H9 (cell line): ENCODE data around the gene HAL. TPM values are rescaled to one million over a fixed set of nuclear protein-coding genes. Genes with fewer than 3 reads are reported as not detected.

Source experiments
- DNase-seq: peaks from one replicate; pipeline ENCODE4 v3.0.0-alpha.2; 2017
- H2AFZ ChIP-seq: one replicate; pipeline ENCODE4 v1.6.1; 2013; ENCODE audit warnings: mild to moderate bottlenecking, low read length, control low read depth, moderate library complexity
- H2AK5ac ChIP-seq: 2 replicates; pipeline ENCODE4 v1.6.1; 2013; ENCODE audit warnings: low read length, control low read depth, mixed read lengths; ENCODE audit not compliant: insufficient read length
- H2BK120ac ChIP-seq: one replicate; pipeline ENCODE4 v1.6.1; 2013; ENCODE audit warnings: low read depth, mild to moderate bottlenecking, low read length, control low read depth, inconsistent platforms; ENCODE audit not compliant: poor library complexity, severe bottlenecking
- H2BK12ac ChIP-seq: 2 replicates; pipeline ENCODE4 v1.6.1; 2013; ENCODE audit warnings: low read length, control low read depth, mixed read lengths, low read depth; ENCODE audit not compliant: insufficient read length
- H2BK15ac ChIP-seq: 2 replicates; pipeline ENCODE4 v1.6.1; 2013; ENCODE audit warnings: low read depth, low read length, control low read depth
- H2BK20ac ChIP-seq: one replicate; pipeline ENCODE4 v1.6.1; 2013; ENCODE audit warnings: low read depth, mild to moderate bottlenecking, low read length, control low read depth, inconsistent platforms; ENCODE audit not compliant: poor library complexity, severe bottlenecking
- H2BK5ac ChIP-seq: 2 replicates; pipeline ENCODE4 v1.6.1; 2013; ENCODE audit warnings: low read length, control low read depth, mixed read lengths; ENCODE audit not compliant: insufficient read length
- H3K14ac ChIP-seq: 2 replicates; pipeline ENCODE4 v1.6.1; 2013; ENCODE audit warnings: low read length, control low read depth; ENCODE audit not compliant: insufficient read depth
- H3K18ac ChIP-seq: 2 replicates; pipeline ENCODE4 v1.6.1; 2013; ENCODE audit warnings: low read depth, mild to moderate bottlenecking, mixed read lengths, low read length, control low read depth; ENCODE audit not compliant: insufficient read length
- H3K23ac ChIP-seq: 2 replicates; pipeline ENCODE4 v1.6.1; 2013; ENCODE audit warnings: low read length, control low read depth, mixed read lengths, low read depth; ENCODE audit not compliant: insufficient read length
- H3K23me2 ChIP-seq: 2 replicates; pipeline ENCODE4 v1.6.1; 2013; ENCODE audit warnings: low read depth, mild to moderate bottlenecking, mixed read lengths, low read length, control low read depth; ENCODE audit not compliant: insufficient read length, poor library complexity, severe bottlenecking
- H3K27ac ChIP-seq: 2 replicates; pipeline ENCODE4 v1.5.1; 2013; ENCODE audit warnings: low read length, control low read depth, mixed read lengths, low read depth; ENCODE audit not compliant: insufficient read length
- H3K27me3 ChIP-seq: 2 replicates; pipeline ENCODE4 v1.6.1; 2013; ENCODE audit warnings: low read length, control low read depth, inconsistent platforms; ENCODE audit not compliant: insufficient read depth
- H3K4ac ChIP-seq: 2 replicates; pipeline ENCODE4 v1.6.1; 2013; ENCODE audit warnings: low read depth, mild to moderate bottlenecking, control low read depth, inconsistent platforms, low read length, moderate library complexity
- H3K4me1 ChIP-seq: 2 replicates; pipeline ENCODE4 v1.6.1; 2013; ENCODE audit warnings: low read length, control low read depth, inconsistent platforms; ENCODE audit not compliant: insufficient read depth
- H3K4me2 ChIP-seq: 2 replicates; pipeline ENCODE4 v1.6.1; 2013; ENCODE audit warnings: low read length, control low read depth, mixed read lengths; ENCODE audit not compliant: insufficient read length, insufficient read depth
- H3K56ac ChIP-seq: 2 replicates; pipeline ENCODE4 v1.6.1; 2013; ENCODE audit warnings: low read depth, mild to moderate bottlenecking, mixed read lengths, low read length, control low read depth; ENCODE audit not compliant: insufficient read length
- H3K79me1 ChIP-seq: 2 replicates; pipeline ENCODE4 v1.6.1; 2013; ENCODE audit warnings: low read depth, mild to moderate bottlenecking, moderate library complexity, low read length, control low read depth, inconsistent platforms; ENCODE audit not compliant: insufficient read depth, poor library complexity, severe bottlenecking
- H3K79me2 ChIP-seq: 2 replicates; pipeline ENCODE4 v1.6.1; 2013; ENCODE audit warnings: low read length, control low read depth, inconsistent platforms; ENCODE audit not compliant: insufficient read depth
- H3K9ac ChIP-seq: 2 replicates; pipeline ENCODE4 v1.6.1; 2013; ENCODE audit warnings: low read length, control low read depth, mixed read lengths; ENCODE audit not compliant: insufficient read length; ENCODE audit errors: extremely low read depth
- H3K9me3 ChIP-seq: one replicate; pipeline ENCODE4 v1.6.1; 2013; ENCODE audit warnings: low read depth, low read length, inconsistent platforms; ENCODE audit not compliant: control insufficient read depth
- H3T11ph ChIP-seq: one replicate; pipeline ENCODE4 v1.6.1; 2013; ENCODE audit warnings: mild to moderate bottlenecking, low read length, control low read depth, inconsistent platforms
- H4K20me1 ChIP-seq: one replicate; pipeline ENCODE4 v1.6.1; 2013; ENCODE audit not compliant: control insufficient read depth, insufficient read length, insufficient read depth
- H4K5ac ChIP-seq: 2 replicates; pipeline ENCODE4 v1.6.1; 2013; ENCODE audit warnings: low read depth, mild to moderate bottlenecking, mixed read lengths, low read length, control low read depth; ENCODE audit not compliant: insufficient read length
- H4K8ac ChIP-seq: replicated peaks from 2 replicates; pipeline ENCODE4 v1.6.1; 2013; ENCODE audit warnings: low read length, control low read depth, mixed read lengths, low read depth; ENCODE audit not compliant: insufficient read length
- H4K91ac ChIP-seq: 2 replicates; pipeline ENCODE4 v1.6.1; 2013; ENCODE audit warnings: low read depth, mild to moderate bottlenecking, moderate library complexity, mixed read lengths, low read length, control low read depth; ENCODE audit not compliant: insufficient read length
- H3K27ac Mint-ChIP-seq, 3 experiments: 2 replicates in 2 of 3; 3 replicates in 1 of 3; pipeline ENCODE4 v1.8.0; 2020 to 2021; ENCODE audit warnings: mixed read lengths in 3 of 3, mild to moderate bottlenecking in 1 of 3, moderate library complexity in 1 of 3
- H3K27me3 Mint-ChIP-seq: 2 replicates; pipeline ENCODE4 v1.8.0; 2021; ENCODE audit warnings: low read depth, mild to moderate bottlenecking, moderate library complexity, mixed read lengths
- H3K36me3 Mint-ChIP-seq, 3 experiments: 2 replicates in 2 of 3; 3 replicates in 1 of 3; pipeline ENCODE4 v1.8.0; 2020 to 2021; ENCODE audit warnings: low read depth in 3 of 3, mixed read lengths in 3 of 3; ENCODE audit not compliant: insufficient read depth in 1 of 3
- H3K4me1 Mint-ChIP-seq, 2 experiments: 2 replicates each; pipeline ENCODE4 v1.8.0; 2020; ENCODE audit warnings: mixed read lengths in 2 of 2
- H3K4me3 Mint-ChIP-seq, 2 experiments: 2 replicates in 1 of 2; 3 replicates in 1 of 2; pipeline ENCODE4 v1.8.0; 2020 to 2021; ENCODE audit warnings: mild to moderate bottlenecking in 2 of 2, mixed read lengths in 2 of 2, moderate library complexity in 1 of 2
- H3K9me3 Mint-ChIP-seq, 2 experiments: 2 replicates in 1 of 2; 3 replicates in 1 of 2; pipeline ENCODE4 v1.8.0; 2020; ENCODE audit warnings: mild to moderate bottlenecking in 2 of 2, mixed read lengths in 2 of 2, moderate library complexity in 1 of 2
- CTCF ChIP-seq: fragments of 200-600 bp; sonication (generic); conservative IDR thresholded peaks from 3 replicates; pipeline ENCODE4 v1.8.0; 2021; ENCODE audit warnings: antibody characterized with exemption, mild to moderate bottlenecking
- WGBS: extraction: QIAGEN DNeasy Blood & Tissue Kit; methylation state at CpG from one replicate; pipeline ENCODE4 v1.1.7; 2013; ENCODE audit warnings: missing lambda C conversion rate, low lambda C conversion rate, mixed read lengths; ENCODE audit not compliant: insufficient read length; ENCODE audit errors: extremely low coverage; 5-methylcytosine and 5-hydroxymethylcytosine counted together
- total RNA-seq: library from RNA; stranded (reverse); gene quantifications from 2 replicates; pipeline ENCODE4 v1.2.1, GENCODE V29; 2021

HAL gene
- total RNA-seq, 1 experiment from 2014 or later = 0.35 TPM

DNA sequence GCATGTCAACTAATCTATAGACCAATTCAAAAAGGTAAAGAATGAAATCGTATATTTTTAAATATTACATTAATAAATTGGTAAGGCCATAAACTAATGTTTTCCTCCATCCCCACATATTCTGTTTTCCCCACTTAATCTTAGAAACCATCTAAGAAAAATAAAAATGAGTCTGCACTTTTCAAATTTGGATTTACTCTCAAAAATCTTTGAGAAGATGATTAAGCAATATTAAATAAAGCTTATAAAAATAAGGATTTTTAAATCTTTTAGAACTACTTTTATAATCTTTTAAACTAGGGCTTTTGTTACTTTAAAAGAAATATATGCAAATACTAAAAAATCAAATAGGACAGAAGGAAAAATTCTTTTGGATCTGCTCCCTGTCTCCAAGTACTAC lies 10.6 kb upstream of the HAL start:
- H3K4me1 Mint-ChIP-seq = no peaks in the 10 kb centered on the region
- Histone ChIP-seq H2AFZ (no peak overlapping the region), H2BK15ac (no peak overlapping the region), H3T11ph (no peak overlapping the region), H3K23ac (no peak overlapping the region), H2BK120ac (no peak overlapping the region), H4K20me1 (no peaks in the 10 kb centered on the region), H3K14ac (no peak overlapping the region), H3K4me2 (no peak overlapping the region), H2BK20ac (no peak overlapping the region), H3K79me1 (no peaks in the 10 kb centered on the region), H3K79me2 (no peaks in the 10 kb centered on the region), H2BK12ac (no peak overlapping the region), H2BK5ac (no peak overlapping the region), H4K8ac (no peak overlapping the region), H4K91ac (no peak overlapping the region), H2AK5ac (no peak overlapping the region), H3K9ac (no peak overlapping the region), H3K56ac (no peak overlapping the region), H3K9me3 (no peaks in the 10 kb centered on the region), H3K18ac (no peak overlapping the region), H3K23me2 (no peaks in the 10 kb centered on the region), H3K27me3 (no peaks in the 10 kb centered on the region), H3K27ac (no peak overlapping the region), H4K5ac (no peak overlapping the region), H3K4ac (no peak overlapping the region), H3K4me1 (no peaks in the 10 kb centered on the region)
- TF ChIP-seq CTCF = no peak
- H3K27ac Mint-ChIP-seq = no peak overlapping the region
- H3K36me3 Mint-ChIP-seq = peaks cover 26 to 61% (median 58%) of the 10 kb centered on the region in 3 experiments; a peak in 6 of 7 replicates
- WGBS = no CpG with 5 or more reads among the region's 1 CpG
- H3K27me3 Mint-ChIP-seq = no peaks in the 10 kb centered on the region
- no peak for DNase-seq
- H3K9me3 Mint-ChIP-seq = no peaks in the 10 kb centered on the region
- H3K4me3 Mint-ChIP-seq = no peak overlapping the region
